Keratinocyte (primary cell): ENCODE measurements around the gene TSPAN18.

ENCODE experiments used
- CTCF ChIP-seq, 3 experiments: IDR thresholded peaks in 1 of 3; conservative IDR thresholded peaks in 1 of 3; optimal IDR thresholded peaks in 1 of 3; 2 replicates in 2 of 3; 3 replicates in 1 of 3; pipeline versions ENCODE3 to v1.5.1; 2011; ENCODE audit warnings: low read length in 3 of 3, mild to moderate bottlenecking in 3 of 3, moderate library complexity in 2 of 3, control low read depth in 1 of 3, inconsistent platforms in 1 of 3; ENCODE audit not compliant: insufficient read depth in 2 of 3; ENCODE audit errors: extremely low read depth in 1 of 3
- EZH2 ChIP-seq: IDR thresholded peaks from one replicate; pipeline ENCODE4 v1.6.1; 2012; ENCODE audit warnings: inconsistent platforms, mild to moderate bottlenecking, low read length, moderate library complexity

- TF ChIP-seq CTCF (optimal IDR thresholded peaks at IDR 0.05 in 1 of 3, IDR thresholded peaks at IDR 0.05 in 1 of 3, conservative IDR thresholded peaks at IDR 0.05 in 1 of 3; ENCODE audit: extremely low read depth in 1 of 3, insufficient read depth in 2 of 3, low read length in 3 of 3) (no peak), EZH2 (no peak)
Measured at GRCh38 chr11:44752300-44752699, 25.5 kb downstream of the TSPAN18 start.
